ENCODE measurements around the gene NRXN3. TPM values are rescaled to one million over a fixed set of nuclear protein-coding genes. Genes with fewer than 3 reads are reported as not detected.

Gene NRXN3
- total RNA-seq, 1 experiment from 2014 or later: not detected

GRCh38 chr14:78709795-78710557 is 539.8 kb downstream of the NRXN3 start:
- no peak overlapping the region for H3K27ac ChIP-seq (ENCODE audit: low read depth, low read length)
- TF ChIP-seq TCF7L2 (IDR thresholded peaks at IDR 0.05; ENCODE audit: borderline replicate concordance, extremely low read depth, insufficient read depth, insufficient read length) (no peak), EGR1 (IDR thresholded peaks at IDR 0.05; ENCODE audit: low read depth) (no peak), SIN3A (IDR thresholded peaks at IDR 0.05; ENCODE audit: low read depth) (no peak), SP1 (IDR thresholded peaks at IDR 0.05; ENCODE audit: low read depth) (no peak), ZFX (IDR thresholded peaks at IDR 0.05) (no peak)
- TF ChIP-seq, protein P1, sequence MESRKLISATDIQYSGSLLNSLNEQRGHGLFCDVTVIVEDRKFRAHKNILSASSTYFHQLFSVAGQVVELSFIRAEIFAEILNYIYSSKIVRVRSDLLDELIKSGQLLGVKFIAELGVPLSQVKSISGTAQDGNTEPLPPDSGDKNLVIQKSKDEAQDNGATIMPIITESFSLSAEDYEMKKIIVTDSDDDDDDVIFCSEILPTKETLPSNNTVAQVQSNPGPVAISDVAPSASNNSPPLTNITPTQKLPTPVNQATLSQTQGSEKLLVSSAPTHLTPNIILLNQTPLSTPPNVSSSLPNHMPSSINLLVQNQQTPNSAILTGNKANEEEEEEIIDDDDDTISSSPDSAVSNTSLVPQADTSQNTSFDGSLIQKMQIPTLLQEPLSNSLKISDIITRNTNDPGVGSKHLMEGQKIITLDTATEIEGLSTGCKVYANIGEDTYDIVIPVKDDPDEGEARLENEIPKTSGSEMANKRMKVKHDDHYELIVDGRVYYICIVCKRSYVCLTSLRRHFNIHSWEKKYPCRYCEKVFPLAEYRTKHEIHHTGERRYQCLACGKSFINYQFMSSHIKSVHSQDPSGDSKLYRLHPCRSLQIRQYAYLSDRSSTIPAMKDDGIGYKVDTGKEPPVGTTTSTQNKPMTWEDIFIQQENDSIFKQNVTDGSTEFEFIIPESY (IDR thresholded peaks at IDR 0.05; ENCODE audit: extremely low read depth, insufficient replicate concordance, low read length): no peak

DNA sequence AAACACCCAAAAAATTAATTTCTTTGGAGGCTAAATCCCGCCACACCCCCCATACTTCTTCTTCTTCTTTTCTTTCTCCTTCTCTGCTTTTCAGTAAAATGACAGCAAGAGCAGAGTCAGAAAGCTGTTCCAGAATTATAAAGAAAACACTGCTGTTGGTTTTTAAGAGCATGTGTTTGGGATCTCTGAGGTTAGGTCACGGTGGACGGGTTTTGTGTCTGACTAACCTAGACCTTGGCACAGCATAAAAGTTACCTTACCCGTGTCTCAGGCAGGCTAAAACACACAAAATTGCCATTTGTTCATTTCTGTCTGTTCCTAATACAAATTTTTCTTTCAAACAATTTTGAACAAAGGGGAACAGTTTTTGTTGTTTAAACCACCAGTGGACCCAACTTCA is 540.8 kb downstream of the NRXN3 start:
- RAD21 ChIA-PET (ENCODE audit: low non-redundant PET in 1 of 2, low total read pairs in 2 of 2, uncharacterized antibody in 2 of 2, unreplicated experiment in 2 of 2): no interaction called here
- no peak overlapping the region for H3K27ac ChIP-seq (ENCODE audit: low read depth, low read length)
- H3K9ac ChIP-seq (ENCODE audit: low read length): no peak overlapping the region
- H3K4me2 ChIP-seq (ENCODE audit: low read length): no peak overlapping the region
- intact Hi-C loops (cut with micrococcal nuclease): no loop called here
- no peak overlapping the region for H2AFZ ChIP-seq (ENCODE audit: low read depth, low read length, poor library complexity, severe bottlenecking)
- ATAC-seq (no peak), DNase-seq (ENCODE audit: low read depth, low spot score) (no peak)
- no peaks in the 10 kb centered on the region for H3K27me3 ChIP-seq (ENCODE audit: insufficient read depth, low read length)
- CTCF ChIA-PET: no interaction called here
- no peaks in the 10 kb centered on the region for H3K9me2 ChIP-seq (ENCODE audit: insufficient read depth)
- no peaks in the 10 kb centered on the region for H4K20me1 ChIP-seq (ENCODE audit: insufficient read depth)
- H3K4me3 ChIP-seq (replicated peaks in 1 of 2; ENCODE audit: low read depth in 1 of 2, low read length in 2 of 2): no peak overlapping the region
- H3K36me3 ChIP-seq (ENCODE audit: control insufficient read depth in 1 of 2, insufficient read depth in 2 of 2, low read length in 2 of 2): no peaks in the 10 kb centered on the region
- no peaks in the 10 kb centered on the region for H3K4me1 ChIP-seq (ENCODE audit: control insufficient read depth in 1 of 2, insufficient read depth in 2 of 2, low read length in 2 of 2)
- no peaks in the 10 kb centered on the region for H3K79me2 ChIP-seq (ENCODE audit: insufficient read depth, low read length)
- H3K9me3 ChIP-seq (ENCODE audit: control insufficient read depth in 1 of 2, insufficient read depth in 1 of 2, low read depth in 1 of 2, low read length in 2 of 2): no peaks in the 10 kb centered on the region
- POLR2A ChIA-PET: no interaction called here
- BruUV-seq (replicated peaks): no TSS peak
- TF ChIP-seq RAD21 (IDR thresholded peaks at IDR 0.05; ENCODE audit: low read depth) (no peak), EZH2phosphoT487 (IDR thresholded peaks at IDR 0.05; ENCODE audit: borderline replicate concordance) (no peak), CBX3 (IDR thresholded peaks at IDR 0.05; ENCODE audit: low read depth) (no peak), ZNF274 (IDR thresholded peaks at IDR 0.05; ENCODE audit: low read depth, low read length) (no peak), TCF7L2 (IDR thresholded peaks at IDR 0.05; ENCODE audit: borderline replicate concordance, extremely low read depth, insufficient read depth, insufficient read length) (no peak), SP1 (IDR thresholded peaks at IDR 0.05; ENCODE audit: low read depth) (no peak)
- TF ChIP-seq, protein P2, sequence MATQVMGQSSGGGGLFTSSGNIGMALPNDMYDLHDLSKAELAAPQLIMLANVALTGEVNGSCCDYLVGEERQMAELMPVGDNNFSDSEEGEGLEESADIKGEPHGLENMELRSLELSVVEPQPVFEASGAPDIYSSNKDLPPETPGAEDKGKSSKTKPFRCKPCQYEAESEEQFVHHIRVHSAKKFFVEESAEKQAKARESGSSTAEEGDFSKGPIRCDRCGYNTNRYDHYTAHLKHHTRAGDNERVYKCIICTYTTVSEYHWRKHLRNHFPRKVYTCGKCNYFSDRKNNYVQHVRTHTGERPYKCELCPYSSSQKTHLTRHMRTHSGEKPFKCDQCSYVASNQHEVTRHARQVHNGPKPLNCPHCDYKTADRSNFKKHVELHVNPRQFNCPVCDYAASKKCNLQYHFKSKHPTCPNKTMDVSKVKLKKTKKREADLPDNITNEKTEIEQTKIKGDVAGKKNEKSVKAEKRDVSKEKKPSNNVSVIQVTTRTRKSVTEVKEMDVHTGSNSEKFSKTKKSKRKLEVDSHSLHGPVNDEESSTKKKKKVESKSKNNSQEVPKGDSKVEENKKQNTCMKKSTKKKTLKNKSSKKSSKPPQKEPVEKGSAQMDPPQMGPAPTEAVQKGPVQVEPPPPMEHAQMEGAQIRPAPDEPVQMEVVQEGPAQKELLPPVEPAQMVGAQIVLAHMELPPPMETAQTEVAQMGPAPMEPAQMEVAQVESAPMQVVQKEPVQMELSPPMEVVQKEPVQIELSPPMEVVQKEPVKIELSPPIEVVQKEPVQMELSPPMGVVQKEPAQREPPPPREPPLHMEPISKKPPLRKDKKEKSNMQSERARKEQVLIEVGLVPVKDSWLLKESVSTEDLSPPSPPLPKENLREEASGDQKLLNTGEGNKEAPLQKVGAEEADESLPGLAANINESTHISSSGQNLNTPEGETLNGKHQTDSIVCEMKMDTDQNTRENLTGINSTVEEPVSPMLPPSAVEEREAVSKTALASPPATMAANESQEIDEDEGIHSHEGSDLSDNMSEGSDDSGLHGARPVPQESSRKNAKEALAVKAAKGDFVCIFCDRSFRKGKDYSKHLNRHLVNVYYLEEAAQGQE (IDR thresholded peaks at IDR 0.05; ENCODE audit: low read depth): no peak
- TF ChIP-seq, protein P1 (IDR thresholded peaks at IDR 0.05; ENCODE audit: extremely low read depth, insufficient replicate concordance, low read length): no peak

More at GRCh38 chr14:78709795-78710557, 539.8 kb downstream of the NRXN3 start:
- Histone ChIP-seq H3K9me2 (ENCODE audit: insufficient read depth) (no peaks in the 10 kb centered on the region), H3K4me1 (ENCODE audit: control insufficient read depth in 1 of 2, insufficient read depth in 2 of 2, low read length in 2 of 2) (no peaks in the 10 kb centered on the region), H3K27me3 (ENCODE audit: insufficient read depth, low read length) (no peaks in the 10 kb centered on the region), H3K9me3 (ENCODE audit: control insufficient read depth in 1 of 2, insufficient read depth in 1 of 2, low read depth in 1 of 2, low read length in 2 of 2) (no peaks in the 10 kb centered on the region; a peak in 1 of 4 replicates), H3K4me3 (replicated peaks in 1 of 2; ENCODE audit: low read depth in 1 of 2, low read length in 2 of 2) (no peak overlapping the region), H3K36me3 (ENCODE audit: control insufficient read depth in 1 of 2, insufficient read depth in 2 of 2, low read length in 2 of 2) (no peaks in the 10 kb centered on the region), H4K20me1 (ENCODE audit: insufficient read depth) (no peaks in the 10 kb centered on the region), H3K4me2 (ENCODE audit: low read length) (no peak overlapping the region), H2AFZ (ENCODE audit: low read depth, low read length, poor library complexity, severe bottlenecking) (no peak overlapping the region), H3K79me2 (ENCODE audit: insufficient read depth, low read length) (no peaks in the 10 kb centered on the region), H3K9ac (ENCODE audit: low read length) (no peak overlapping the region)
- CTCF ChIA-PET: no interaction called here
- BruUV-seq (replicated peaks): no TSS peak
- no peak for ATAC-seq
- intact Hi-C loops (cut with micrococcal nuclease): no loop called here
- POLR2A ChIA-PET: no interaction called here
- DNase-seq (ENCODE audit: low read depth, low spot score): no peak
- RAD21 ChIA-PET (ENCODE audit: low non-redundant PET in 1 of 2, low total read pairs in 2 of 2, uncharacterized antibody in 2 of 2, unreplicated experiment in 2 of 2): no interaction called here

All from HCT116 (cell line).